Measurements from ENCODE around the gene KRT2. TPM values are rescaled to one million over a fixed set of nuclear protein-coding genes. Genes with fewer than 3 reads are reported as not detected.

KRT2 gene
- total RNA-seq, 1 experiment from 2014 or later, result not detected

DNA sequence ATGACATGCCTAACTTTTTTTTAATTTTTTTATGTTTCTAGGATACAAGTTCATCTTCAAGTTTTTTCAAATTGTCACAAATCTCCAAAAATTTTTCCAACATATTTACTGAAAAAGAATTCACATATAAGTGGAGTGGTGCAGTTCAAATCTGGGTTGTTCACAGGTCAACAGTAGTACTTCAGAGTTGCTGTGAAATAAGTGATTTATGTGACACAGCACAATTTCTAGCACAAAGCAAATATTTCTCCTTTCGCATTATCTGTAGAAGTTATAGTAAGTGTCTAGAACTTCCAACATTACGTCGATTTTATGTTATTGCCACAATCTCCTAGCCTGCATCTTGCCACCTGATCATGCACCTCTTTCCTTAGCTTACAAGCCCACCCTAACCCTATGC lies 9.7 kb upstream of the KRT2 start (continued):
- TF ChIP-seq FOXK1 (CRISPR knock-in tag; IDR thresholded peaks at IDR 0.05) (no peak), CREB1 (CRISPR knock-in tag; IDR thresholded peaks at IDR 0.05) (no peak), GABPB1 (CRISPR knock-in tag; IDR thresholded peaks at IDR 0.05) (no peak)
- TF ChIP-seq, protein P1, sequence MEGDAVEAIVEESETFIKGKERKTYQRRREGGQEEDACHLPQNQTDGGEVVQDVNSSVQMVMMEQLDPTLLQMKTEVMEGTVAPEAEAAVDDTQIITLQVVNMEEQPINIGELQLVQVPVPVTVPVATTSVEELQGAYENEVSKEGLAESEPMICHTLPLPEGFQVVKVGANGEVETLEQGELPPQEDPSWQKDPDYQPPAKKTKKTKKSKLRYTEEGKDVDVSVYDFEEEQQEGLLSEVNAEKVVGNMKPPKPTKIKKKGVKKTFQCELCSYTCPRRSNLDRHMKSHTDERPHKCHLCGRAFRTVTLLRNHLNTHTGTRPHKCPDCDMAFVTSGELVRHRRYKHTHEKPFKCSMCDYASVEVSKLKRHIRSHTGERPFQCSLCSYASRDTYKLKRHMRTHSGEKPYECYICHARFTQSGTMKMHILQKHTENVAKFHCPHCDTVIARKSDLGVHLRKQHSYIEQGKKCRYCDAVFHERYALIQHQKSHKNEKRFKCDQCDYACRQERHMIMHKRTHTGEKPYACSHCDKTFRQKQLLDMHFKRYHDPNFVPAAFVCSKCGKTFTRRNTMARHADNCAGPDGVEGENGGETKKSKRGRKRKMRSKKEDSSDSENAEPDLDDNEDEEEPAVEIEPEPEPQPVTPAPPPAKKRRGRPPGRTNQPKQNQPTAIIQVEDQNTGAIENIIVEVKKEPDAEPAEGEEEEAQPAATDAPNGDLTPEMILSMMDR (IDR thresholded peaks at IDR 0.05), result no peak
- TF ChIP-seq, protein P2, sequence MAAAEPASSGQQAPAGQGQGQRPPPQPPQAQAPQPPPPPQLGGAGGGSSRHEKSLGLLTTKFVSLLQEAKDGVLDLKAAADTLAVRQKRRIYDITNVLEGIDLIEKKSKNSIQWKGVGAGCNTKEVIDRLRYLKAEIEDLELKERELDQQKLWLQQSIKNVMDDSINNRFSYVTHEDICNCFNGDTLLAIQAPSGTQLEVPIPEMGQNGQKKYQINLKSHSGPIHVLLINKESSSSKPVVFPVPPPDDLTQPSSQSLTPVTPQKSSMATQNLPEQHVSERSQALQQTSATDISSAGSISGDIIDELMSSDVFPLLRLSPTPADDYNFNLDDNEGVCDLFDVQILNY (CRISPR knock-in tag; IDR thresholded peaks at IDR 0.05), result no peak

GRCh38 chr12:52660934-52661499 lies 9.0 kb upstream of the KRT2 start:
- Mint-ChIP-seq H3K4me1 (no peaks in the 10 kb centered on the region), H3K27ac (no peak overlapping the region), H3K27me3 (ENCODE audit: low read depth) (no peaks in the 10 kb centered on the region), H3K4me3 (no peak overlapping the region), H3K36me3 (no peaks in the 10 kb centered on the region), H3K9me3 (no peaks in the 10 kb centered on the region)
- ATAC-seq (no peak), DNase-seq (ENCODE audit: low spot score) (no peak)
- ChIA-PET POLR2A (no interaction called here), CTCF (interaction anchor here (0.9 to 1.9 kb wide), 2 partner anchors 14 to 320 kb away, joined by 3 to 4 read pairs; no protein-coding TSS in a partner anchor)
- no peak for TF ChIP-seq EMX1 (CRISPR knock-in tag; IDR thresholded peaks at IDR 0.05)
- TF ChIP-seq ZNF416 (CRISPR knock-in tag; IDR thresholded peaks at IDR 0.05), result no peak
- TF ChIP-seq, protein P3, sequence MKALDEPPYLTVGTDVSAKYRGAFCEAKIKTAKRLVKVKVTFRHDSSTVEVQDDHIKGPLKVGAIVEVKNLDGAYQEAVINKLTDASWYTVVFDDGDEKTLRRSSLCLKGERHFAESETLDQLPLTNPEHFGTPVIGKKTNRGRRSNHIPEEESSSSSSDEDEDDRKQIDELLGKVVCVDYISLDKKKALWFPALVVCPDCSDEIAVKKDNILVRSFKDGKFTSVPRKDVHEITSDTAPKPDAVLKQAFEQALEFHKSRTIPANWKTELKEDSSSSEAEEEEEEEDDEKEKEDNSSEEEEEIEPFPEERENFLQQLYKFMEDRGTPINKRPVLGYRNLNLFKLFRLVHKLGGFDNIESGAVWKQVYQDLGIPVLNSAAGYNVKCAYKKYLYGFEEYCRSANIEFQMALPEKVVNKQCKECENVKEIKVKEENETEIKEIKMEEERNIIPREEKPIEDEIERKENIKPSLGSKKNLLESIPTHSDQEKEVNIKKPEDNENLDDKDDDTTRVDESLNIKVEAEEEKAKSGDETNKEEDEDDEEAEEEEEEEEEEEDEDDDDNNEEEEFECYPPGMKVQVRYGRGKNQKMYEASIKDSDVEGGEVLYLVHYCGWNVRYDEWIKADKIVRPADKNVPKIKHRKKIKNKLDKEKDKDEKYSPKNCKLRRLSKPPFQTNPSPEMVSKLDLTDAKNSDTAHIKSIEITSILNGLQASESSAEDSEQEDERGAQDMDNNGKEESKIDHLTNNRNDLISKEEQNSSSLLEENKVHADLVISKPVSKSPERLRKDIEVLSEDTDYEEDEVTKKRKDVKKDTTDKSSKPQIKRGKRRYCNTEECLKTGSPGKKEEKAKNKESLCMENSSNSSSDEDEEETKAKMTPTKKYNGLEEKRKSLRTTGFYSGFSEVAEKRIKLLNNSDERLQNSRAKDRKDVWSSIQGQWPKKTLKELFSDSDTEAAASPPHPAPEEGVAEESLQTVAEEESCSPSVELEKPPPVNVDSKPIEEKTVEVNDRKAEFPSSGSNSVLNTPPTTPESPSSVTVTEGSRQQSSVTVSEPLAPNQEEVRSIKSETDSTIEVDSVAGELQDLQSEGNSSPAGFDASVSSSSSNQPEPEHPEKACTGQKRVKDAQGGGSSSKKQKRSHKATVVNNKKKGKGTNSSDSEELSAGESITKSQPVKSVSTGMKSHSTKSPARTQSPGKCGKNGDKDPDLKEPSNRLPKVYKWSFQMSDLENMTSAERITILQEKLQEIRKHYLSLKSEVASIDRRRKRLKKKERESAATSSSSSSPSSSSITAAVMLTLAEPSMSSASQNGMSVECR (CRISPR knock-in tag; IDR thresholded peaks at IDR 0.05; ENCODE audit: borderline replicate concordance), result no peak
- TF ChIP-seq IRF2 (CRISPR knock-in tag; IDR thresholded peaks at IDR 0.05; ENCODE audit: borderline replicate concordance, low read depth), result no peak
- no peak for TF ChIP-seq STAT6 (CRISPR knock-in tag; conservative IDR thresholded peaks at IDR 0.05; ENCODE audit: low read depth)
- TF ChIP-seq AR (CRISPR knock-in tag; IDR thresholded peaks at IDR 0.05), result no peak
- no peak for TF ChIP-seq HMGA2 (CRISPR knock-in tag; IDR thresholded peaks at IDR 0.05)
- no peak for TF ChIP-seq AFF4 (CRISPR knock-in tag; IDR thresholded peaks at IDR 0.05; ENCODE audit: borderline replicate concordance)
